ENCODE measurements around the gene CXorf66. TPM values are rescaled to one million over a fixed set of nuclear protein-coding genes. Genes with fewer than 3 reads are reported as not detected.
A peak's percentile ranks its signal among the peaks of the same experiment; 100 is the strongest.

Gene CXorf66
- total and polyA plus RNA-seq, 9 of the 15 experiments (the other 6 are each of a cell fraction or from before 2014, with no cell fraction given) = not detected

- peak; percentile 84 for TF ChIP-seq EP400 (IDR thresholded peaks at IDR 0.05)
- TF ChIP-seq ZKSCAN1 (IDR thresholded peaks at IDR 0.05; ENCODE audit: low read depth, low read length) = no peak
- no peak for TF ChIP-seq ZNF644 (tag; IDR thresholded peaks at IDR 0.05; ENCODE audit: low read depth)
- TF ChIP-seq ZNF316 (IDR thresholded peaks at IDR 0.05) = no peak
- no peak for TF ChIP-seq MBD1 (CRISPR knock-in tag; IDR thresholded peaks at IDR 0.05)
- TF ChIP-seq POLR2A (conservative IDR thresholded peaks at IDR 0.05) = peak; percentile 76
- no peak for TF ChIP-seq CHD7 (IDR thresholded peaks at IDR 0.05; ENCODE audit: low read depth, low read length)
- peak; percentile 51 for TF ChIP-seq RBBP5 (IDR thresholded peaks at IDR 0.05; ENCODE audit: borderline replicate concordance, insufficient read depth, low read length, poor library complexity, severe bottlenecking)
- no peak for TF ChIP-seq CEBPG (CRISPR knock-in tag; IDR thresholded peaks at IDR 0.05)
- no peak for TF ChIP-seq CEBPG (tag; conservative IDR thresholded peaks at IDR 0.05 in 1 of 2, IDR thresholded peaks at IDR 0.05 in 1 of 2)
- no peak for TF ChIP-seq FOXJ3 (CRISPR knock-in tag; IDR thresholded peaks at IDR 0.05)
- TF ChIP-seq RBM22 (IDR thresholded peaks at IDR 0.05; ENCODE audit: low read depth, low read length, poor library complexity, severe bottlenecking) = no peak
- TF ChIP-seq NCOA4 (IDR thresholded peaks at IDR 0.05; ENCODE audit: partially characterized antibody) = no peak
- TF ChIP-seq MYNN (IDR thresholded peaks at IDR 0.05) = peak; percentile 95
- no peak for TF ChIP-seq MYNN (CRISPR knock-in tag; IDR thresholded peaks at IDR 0.05)
- no peak for TF ChIP-seq BCL6 (CRISPR knock-in tag; IDR thresholded peaks at IDR 0.05)
These were observed 32.2 kb downstream of the CXorf66 start, which contains the start of gene ATP11C (continued) for GRCh38 chrX:139932901-139933796.

Data from K562 (cell line).